ENCODE measurements around the gene GABBR1.

Gene GABBR1

DNA sequence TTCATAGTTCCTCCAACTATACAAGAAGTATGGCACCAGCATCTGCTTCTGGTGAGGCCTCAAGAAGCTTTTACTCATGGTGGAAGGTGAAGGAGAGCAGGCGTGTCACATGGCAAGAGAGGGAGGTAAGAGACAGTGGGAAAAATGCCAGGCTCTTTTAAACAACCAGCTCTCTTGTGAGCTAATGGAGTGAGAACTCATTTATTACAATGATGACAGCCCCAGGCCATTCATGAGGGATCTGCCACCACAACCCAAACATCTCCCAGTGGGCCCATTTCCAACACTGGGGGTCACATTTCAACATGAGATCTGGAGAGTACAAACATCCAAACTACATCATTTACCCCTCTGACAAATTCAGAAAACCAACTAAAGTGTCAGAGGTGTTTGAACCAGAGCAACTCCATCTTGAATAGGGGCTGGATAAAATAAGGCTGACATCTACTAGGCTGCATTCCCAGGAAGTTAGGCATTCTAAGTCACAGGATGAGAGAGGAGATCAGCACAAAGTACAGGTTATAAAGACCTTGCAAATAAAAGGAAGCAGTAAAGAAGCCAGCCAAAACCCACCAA, 71.3 kb downstream of the GABBR1 start:
- no peak for DNase-seq

DNA sequence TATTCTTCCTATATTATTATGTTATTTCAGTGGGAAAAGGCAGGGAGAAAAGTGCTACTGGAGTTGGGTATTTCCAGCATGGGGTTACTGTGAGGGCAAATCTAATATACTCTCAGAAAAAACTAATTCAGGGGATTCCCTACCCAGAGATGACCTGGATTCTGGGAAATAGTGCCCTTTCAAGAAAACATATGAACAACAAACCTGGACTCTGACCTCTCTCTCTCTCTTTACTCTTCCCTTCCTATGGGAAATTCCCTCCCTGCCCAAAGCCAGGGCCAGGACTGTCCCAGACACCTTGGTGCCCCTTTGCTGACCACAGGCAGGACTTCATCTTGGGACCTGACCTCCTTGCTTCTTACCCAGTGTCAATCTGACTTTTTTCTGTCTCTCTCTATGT, 71.9 kb downstream of the GABBR1 start:
- no peak for DNase-seq

- no peak for DNase-seq
Measured at GRCh38 chr6:29559524-29560287, 73.3 kb downstream of the GABBR1 start, which contains the start of gene UBD. UBD (minus strand) TSS chr6:29559732; CDS start chr6:29559701, 31 bp downstream.

DNA sequence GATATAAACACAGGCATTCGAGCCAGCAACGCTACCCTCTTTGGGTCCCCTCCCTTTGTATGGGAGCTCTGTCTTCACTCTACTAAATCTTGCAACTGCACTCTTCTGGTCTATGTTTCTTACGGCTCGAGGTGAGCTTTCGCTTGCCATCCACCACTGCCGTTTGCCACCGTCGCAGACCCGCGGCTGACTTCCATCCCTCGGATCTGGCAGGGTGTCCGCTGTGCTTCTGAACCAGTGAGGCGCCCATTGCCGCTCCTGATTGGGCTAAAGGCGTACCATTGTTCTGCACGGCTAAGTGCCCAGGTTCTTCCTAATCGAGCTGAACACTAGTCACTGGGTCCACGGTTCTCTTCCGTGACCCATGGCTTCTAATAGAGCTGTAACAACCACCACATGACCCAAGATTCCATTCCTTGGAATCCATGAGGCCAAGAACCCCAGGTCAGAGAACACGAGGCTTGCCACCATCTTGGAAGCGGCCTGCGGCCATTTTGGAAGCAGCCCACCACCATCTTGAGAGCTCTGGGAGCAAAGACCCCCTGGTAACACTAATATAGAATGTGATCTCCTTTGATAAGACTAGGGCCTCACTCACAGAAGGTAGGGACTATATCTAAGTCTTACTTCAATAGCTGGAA, 74.4 kb downstream of the GABBR1 start:
- DNase-seq: no peak

- DNase-seq: no peak
Measured at GRCh38 chr6:29557320-29557719, 75.7 kb downstream of the GABBR1 start.

DNA sequence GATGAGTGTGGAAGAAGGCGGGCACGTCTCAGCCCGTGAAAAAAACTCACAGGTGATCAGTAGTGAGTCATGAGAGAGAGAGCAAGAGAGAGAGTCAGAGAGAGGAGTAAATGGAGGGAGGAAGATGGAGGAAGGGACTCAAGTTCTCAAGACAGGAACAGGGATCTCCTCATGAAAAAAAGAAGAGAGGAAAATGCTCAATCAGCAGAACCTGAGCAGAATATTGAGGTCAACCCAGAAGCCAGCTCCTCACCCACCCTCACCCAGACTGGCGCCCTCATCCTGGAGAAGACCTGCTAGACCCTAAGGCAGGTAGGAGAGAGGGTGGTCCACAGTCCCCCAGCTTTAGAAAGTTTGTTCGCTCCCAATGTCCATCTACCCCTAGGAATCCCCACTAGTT, 78.2 kb downstream of the GABBR1 start:
- DNase-seq: no peak

DNA sequence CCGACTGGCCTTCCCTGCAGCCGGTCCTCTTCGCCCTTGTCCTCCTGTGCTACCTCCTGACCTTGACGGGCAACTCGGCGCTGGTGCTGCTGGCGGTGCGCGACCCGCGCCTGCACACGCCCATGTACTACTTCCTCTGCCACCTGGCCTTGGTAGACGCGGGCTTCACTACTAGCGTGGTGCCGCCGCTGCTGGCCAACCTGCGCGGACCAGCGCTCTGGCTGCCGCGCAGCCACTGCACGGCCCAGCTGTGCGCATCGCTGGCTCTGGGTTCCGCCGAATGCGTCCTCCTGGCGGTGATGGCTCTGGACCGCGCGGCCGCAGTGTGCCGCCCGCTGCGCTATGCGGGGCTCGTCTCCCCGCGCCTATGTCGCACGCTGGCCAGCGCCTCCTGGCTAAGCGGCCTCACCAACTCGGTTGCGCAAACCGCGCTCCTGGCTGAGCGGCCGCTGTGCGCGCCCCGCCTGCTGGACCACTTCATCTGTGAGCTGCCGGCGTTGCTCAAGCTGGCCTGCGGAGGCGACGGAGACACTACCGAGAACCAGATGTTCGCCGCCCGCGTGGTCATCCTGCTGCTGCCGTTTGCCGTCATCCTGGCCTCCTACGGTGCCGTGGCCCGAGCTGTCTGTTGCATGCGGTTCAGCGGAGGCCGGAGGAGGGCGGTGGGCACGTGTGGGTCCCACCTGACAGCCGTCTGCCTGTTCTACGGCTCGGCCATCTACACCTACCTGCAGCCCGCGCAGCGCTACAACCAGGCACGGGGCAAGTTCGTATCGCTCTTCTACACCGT, 79.5 kb downstream of the GABBR1 start:
- DNase-seq: peak; percentile 37 to 49

GRCh38 chr6:29552512-29553051, 80.4 kb downstream of the GABBR1 start:
- peak; percentile 27 to 30 for DNase-seq

- DNase-seq: no peak
Measured at GRCh38 chr6:29547573-29547972, 85.4 kb downstream of the GABBR1 start.

GRCh38 chr6:29537714-29538403, 95.1 kb downstream of the GABBR1 start:
- DNase-seq: no peak

DNA sequence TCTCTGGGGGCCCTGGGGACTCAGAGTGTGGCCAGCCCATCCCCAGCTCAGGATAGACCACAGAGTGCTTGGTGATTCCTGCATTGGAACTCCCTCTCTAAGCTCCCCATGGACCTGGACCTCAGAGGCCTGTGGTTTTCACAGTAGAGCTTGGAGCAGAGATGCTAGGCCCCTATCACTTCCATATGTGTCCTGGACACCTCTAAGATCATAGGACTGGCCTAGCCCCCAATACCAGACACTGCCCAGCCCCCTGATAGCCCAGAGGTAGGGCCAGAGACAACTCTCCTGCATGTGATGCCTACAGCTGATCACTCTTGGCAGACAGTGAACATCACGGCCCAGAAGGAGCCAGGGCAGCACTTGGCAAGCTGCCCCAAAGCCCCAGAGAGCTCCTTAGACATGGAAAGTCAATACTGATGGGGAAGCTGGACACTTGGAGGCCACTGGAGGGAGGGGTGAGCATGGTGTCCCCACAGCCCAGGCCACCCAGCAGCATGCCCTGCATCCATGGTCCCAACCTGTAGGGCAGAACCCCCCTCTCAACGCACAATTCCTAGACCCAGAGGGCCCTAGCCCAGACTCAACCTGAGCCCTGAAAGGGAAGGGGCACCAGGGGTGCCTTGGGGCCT, 100.5 kb downstream of the GABBR1 start:
- no peak for DNase-seq

DNA sequence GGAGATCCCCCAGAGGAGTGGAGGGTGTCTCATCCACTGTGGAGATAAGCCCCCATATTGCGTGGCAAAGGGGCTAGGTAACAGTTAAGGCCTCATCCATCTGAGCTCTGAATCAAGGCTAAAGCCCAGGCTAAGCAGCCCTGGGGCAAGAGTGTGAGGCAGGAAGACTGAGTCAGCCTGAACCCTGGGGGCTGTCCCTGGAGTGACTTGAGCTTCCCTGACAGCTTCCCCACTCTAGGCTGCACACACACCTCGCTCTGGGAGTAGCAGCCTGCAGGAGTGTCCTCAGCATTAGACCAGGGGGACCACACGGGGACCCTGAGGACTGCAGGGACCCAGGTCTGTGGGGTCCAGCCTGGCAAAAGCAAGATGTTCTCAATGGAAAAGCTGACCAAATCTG, 101.3 kb downstream of the GABBR1 start:
- DNase-seq: peak in 1 of 2 experiments; percentile 42

DNA sequence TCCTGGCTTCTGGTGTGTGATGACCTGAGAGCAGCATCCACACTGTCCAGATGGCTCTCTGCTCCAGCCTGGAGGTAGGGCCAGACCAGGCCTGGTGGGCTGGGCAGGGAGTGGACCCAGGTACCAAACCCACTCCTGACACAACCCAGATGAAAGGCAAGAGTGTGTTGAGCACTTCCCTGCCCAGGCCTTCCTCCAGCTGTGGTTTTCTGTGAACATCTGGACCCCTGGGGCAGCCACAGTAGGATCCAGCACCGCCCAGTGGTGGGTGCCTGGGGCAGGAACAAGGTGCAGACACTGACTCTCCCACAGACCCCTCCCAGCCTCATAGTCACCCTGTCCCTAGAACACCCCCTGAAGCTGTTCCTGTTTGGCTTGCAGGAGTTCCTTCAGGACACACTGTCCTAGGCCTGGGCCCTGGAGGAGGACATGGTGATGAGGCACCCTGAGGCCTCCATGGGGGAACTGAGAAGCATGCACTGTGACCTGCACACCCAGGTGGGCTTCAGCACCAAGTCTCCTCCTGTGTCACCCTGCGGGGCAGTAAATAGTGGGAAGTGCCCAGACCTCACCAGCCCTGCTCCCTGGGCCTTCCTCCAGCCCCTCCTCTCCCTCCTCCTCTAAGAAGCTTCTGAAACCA, 102.2 kb downstream of the GABBR1 start:
- no peak for DNase-seq

DNA sequence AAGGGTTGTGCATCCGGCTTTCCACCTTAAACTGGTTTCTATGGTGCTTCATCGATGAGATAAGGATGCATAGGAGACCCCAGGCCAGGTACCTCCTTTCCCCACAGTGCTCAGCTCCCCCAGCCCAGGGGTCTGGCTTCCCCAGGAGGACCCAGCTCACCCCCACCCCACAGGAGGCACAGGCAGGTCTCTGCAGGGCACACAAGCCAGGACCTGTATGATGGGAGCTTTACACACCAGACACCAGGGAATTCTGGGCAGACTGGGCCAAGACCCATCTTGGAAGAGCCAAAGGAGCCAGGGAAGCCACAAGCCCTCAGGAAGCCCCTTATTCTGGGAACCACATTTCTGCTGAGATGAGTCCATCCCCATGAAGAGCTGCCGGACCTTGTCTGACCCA, 103.0 kb downstream of the GABBR1 start:
- no peak for DNase-seq

DNA sequence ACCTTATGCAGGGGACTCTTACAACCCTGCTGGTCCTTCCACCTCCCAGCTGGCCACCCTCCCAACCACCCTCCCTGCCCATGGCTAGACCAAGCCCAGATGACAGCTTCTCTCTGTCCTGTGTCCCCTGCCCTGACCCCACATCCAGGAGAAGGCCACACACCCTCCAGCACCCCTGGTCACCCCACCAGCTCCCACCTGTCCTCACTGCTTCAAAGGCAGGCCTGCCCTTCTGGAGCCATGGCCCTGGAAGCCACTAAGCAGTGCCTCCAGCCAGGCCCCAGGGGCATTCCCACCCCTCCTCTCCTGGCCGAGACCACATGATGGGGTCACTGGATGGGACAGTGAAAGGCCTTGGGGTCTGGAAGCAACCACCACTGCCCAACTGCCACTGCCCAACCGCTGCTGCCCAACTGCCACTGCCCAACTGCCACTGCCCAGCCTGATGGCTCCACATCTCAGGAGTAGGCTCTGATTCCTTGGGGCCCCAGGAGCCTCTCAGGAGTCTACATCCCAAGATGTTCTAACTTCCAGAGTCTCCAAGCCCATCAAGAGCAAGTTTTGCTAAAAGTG, 103.9 kb downstream of the GABBR1 start:
- no peak for DNase-seq

GRCh38 chr6:29528300-29528931, 104.6 kb downstream of the GABBR1 start:
- DNase-seq: no peak

DNA sequence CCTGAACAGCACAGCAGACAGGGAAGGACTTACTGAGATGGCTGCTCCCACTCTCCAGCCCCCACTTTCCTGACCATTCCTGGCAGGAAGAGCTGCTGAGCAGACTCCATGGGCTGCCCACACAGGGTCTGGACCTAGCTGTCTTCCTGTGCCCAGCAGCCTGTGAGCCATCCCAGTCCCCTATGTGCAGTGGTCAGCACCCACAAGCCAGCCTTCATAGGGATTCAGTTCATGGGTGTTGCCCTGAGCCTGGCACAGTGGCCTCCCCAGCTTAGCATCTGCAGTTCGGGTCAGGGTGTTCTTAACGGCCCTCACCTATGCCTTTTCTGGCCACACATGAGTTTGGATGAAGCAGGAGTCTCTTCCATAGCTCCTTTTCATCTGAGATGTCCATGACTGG, 105.4 kb downstream of the GABBR1 start:
- no peak for DNase-seq

- DNase-seq: no peak
Measured at GRCh38 chr6:29527126-29527525, 105.9 kb downstream of the GABBR1 start.

DNA sequence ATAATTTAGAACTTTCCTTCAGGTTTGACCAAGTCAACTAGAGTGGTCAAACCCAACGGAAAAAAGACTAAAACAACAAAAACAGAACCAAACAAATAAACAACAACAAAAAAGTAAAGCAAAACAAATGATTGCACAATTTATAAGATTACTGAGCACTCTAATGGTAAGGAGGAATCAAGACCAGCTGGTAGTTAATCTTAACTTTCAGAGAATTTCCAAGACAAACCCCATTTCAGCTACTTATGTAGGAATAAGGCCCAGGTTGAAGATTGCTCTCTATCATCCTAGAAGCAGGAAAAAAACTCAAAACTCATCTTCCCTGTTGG, 107.7 kb downstream of the GABBR1 start:
- no peak for DNase-seq

- DNase-seq: no peak
Measured at GRCh38 chr6:29524444-29525310, 108.3 kb downstream of the GABBR1 start.
